ENCODE measurements around the gene CMIP.
A peak's percentile ranks its signal among the peaks of the same experiment; 100 is the strongest.

The CMIP gene

DNA sequence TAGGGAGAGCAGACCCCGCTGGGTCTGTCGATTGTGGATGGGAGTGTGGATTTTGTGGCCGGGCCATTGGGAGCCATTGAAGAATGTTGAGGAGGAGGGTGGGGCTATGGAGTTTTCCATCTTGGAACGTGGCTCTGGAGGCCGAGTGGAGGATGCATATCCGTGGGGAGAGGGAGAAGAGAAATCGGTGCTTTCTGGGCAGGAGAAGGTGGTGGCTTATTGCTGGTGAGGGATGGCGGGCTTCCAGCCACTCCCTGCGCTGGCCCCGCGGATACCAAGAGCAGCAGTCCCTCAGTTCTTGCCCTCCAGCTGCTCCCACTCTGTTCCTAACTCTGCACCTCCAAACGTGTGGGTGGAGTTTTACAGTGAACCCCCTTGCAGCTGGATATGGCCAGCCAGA, 162.4 kb downstream of the CMIP start:
- CTCF ChIA-PET, result no interaction called here
- H3K4me1 Mint-ChIP-seq, result no peaks in the 10 kb centered on the region
- no peaks in the 10 kb centered on the region for H3K9me3 Mint-ChIP-seq
- peaks cover 3% of the 10 kb centered on the region for H3K36me3 Mint-ChIP-seq
- H3K4me3 Mint-ChIP-seq, result no peak overlapping the region
- no peak overlapping the region for H3K27ac Mint-ChIP-seq
- H3K27me3 Mint-ChIP-seq, result no peaks in the 10 kb centered on the region
- DNase-seq, result no peak

DNA sequence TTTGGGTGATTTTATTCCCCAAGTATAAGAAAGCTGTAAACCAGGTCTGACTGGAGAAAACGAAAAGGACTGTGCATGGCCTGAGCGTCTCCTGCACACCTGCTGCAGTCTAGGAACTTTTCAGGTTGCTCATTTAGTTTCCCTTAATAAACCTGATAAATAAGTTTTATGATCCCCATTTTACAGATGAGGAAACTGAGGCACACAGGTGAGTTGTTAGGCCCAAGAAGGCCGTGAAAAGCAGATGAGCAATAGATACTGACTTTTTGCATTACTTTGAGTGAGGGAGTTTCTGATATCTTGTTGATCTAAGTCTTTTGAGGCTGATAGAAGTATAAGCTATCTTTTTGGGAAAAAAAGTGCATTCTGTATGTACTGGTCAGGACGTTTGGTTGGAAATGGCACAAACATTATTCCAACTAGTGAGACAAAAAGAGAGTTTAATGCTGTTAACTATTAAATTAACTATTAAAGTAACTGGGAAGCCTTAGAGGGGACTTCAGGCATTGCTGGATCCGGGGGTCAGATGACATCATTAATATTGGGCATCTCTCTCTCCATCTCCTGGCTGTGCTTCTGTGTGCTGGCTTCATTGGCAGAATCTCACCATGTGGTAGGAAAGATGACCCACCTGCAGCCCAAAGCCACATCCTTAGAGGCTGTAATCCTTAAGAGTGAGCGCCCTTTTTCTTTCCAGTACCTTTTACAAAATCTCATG, 163.4 kb downstream of the CMIP start:
- DNase-seq, result no peak
- Mint-ChIP-seq H3K27ac (no peak overlapping the region), H3K36me3 (peaks cover 3% of the 10 kb centered on the region), H3K4me1 (no peaks in the 10 kb centered on the region), H3K4me3 (no peak overlapping the region), H3K9me3 (no peaks in the 10 kb centered on the region), H3K27me3 (no peaks in the 10 kb centered on the region)
- CTCF ChIA-PET, result no interaction called here

DNA sequence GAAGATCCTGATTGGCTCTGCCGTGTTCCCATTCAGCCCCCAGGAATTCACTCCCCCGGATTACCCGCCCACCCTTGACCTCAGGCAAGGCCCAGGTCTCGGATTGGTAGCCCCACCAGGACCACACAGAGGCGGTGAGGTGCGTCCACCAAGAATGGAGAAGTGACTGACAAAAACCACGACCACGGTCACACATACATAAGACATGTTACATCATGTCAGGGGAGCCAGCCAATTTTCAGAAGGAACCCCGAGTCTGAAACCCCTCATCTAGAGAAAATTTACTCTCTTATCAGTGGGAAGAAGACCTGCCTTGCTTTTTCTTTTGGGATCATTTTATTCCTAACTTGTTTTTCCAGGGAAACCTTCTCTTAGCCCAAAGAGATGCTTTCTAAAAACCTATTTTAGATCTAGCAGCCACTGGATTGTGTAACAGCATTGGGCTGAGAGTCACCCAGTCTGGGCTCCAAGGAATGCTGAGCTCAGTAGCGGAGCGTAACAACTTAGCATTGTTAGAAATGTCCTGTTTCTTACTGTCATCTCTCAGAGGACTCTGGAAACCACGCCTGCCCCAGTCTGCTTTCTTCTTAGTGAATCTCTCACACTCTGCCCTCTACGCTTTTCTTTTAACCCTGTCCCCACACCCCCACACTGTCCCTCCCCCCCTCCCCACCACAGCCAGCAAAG, 164.1 kb downstream of the CMIP start:
- CTCF ChIA-PET, result no interaction called here
- H3K27ac Mint-ChIP-seq, result peak overlapping the region; percentile 19
- no peaks in the 10 kb centered on the region for H3K9me3 Mint-ChIP-seq
- no peak overlapping the region for H3K4me3 Mint-ChIP-seq
- DNase-seq, result no peak
- H3K27me3 Mint-ChIP-seq, result no peaks in the 10 kb centered on the region
- peaks cover 3% of the 10 kb centered on the region for H3K36me3 Mint-ChIP-seq
- no peaks in the 10 kb centered on the region for H3K4me1 Mint-ChIP-seq

DNA sequence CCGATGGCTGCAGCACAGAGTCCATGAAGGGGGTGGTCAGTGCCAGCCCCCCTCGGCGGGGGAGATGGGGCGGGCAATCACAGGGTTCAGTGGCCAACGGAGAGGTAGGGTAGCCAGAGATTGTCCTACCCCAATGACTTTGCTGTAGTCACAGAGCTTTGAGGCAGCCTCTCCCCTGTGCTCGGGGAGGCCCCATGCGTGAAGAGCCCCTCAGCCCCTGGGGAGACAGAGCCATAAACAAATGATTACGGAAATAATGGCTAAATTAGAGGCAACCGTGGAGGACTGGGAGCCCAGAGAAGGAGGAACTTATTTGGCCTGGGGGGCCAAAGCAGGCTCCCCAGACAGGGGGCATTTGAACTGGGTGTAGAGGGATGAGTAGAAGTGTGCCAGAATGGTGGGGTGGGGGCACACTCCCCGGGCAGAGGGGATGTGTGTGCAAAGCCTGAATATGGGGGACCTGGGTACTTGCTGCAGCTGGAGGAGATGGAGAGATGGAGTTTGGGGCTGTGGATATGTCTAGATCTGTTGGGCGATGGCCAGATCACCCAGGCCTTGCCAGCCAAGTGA, 164.8 kb downstream of the CMIP start:
- H3K27me3 Mint-ChIP-seq, result no peaks in the 10 kb centered on the region
- CTCF ChIA-PET, result no interaction called here
- no peaks in the 10 kb centered on the region for H3K4me1 Mint-ChIP-seq
- H3K36me3 Mint-ChIP-seq, result peaks cover 3% of the 10 kb centered on the region
- no peak overlapping the region for H3K27ac Mint-ChIP-seq
- H3K9me3 Mint-ChIP-seq, result no peaks in the 10 kb centered on the region
- no peak for DNase-seq
- no peak overlapping the region for H3K4me3 Mint-ChIP-seq

DNA sequence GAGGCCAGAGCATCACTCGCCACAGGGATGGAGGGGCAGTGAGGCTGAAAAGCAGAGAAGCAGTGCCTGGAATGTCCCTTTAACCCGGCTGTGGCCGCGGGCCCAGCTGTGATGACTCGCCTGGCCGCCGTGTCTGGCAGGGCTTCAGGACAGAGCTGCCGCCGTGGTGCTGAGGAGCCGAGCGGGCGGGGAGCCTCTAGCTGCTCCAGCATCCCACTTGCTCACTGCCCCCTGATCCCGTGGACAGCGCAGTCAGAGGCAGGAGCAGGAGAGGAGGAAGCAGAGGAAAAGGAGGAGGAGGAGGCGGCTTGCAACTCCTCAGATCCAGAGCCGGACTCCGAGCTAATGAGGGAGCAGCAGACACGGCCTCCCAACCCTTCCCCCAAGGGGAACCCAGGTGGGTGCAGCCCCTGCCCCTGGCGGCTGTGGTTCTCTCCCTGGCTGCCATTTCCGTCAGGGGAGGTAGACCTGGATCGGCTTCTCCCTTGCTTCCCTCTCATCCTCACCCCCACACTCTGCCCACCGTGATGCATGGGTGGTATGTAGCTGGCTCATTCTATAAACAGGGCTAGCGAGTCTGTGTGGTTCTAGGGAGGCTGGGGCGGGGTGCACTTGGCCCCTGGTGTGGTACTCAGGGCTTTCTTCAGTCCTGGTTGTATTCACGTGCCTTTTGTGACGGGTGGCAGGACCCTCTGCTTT, 165.7 kb downstream of the CMIP start:
- Mint-ChIP-seq H3K9me3 (no peaks in the 10 kb centered on the region), H3K4me3 (no peak overlapping the region), H3K36me3 (peaks cover 3% of the 10 kb centered on the region), H3K27me3 (no peaks in the 10 kb centered on the region), H3K4me1 (no peaks in the 10 kb centered on the region), H3K27ac (no peak overlapping the region)
- CTCF ChIA-PET, result no interaction called here
- no peak for DNase-seq

DNA sequence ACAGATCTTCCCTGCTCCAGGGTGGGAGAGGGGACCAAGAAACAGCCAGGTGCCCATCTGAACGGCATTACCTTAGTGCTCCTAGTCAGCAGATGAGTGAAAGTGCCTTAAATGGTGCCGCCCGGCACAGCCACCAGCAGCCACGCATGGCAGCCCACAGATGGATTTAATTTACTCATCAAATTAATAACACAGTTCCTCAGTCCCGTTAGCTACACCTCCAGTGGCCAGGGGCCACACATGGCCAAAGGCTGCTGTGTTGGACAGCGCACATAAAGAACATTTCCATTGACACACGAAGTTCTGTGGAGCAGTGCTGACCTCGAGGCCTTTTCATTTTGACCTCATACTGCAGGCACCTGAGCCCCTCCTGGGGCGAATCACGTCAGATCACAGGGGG, 166.3 kb downstream of the CMIP start:
- no peak for DNase-seq
- Mint-ChIP-seq H3K4me1 (no peaks in the 10 kb centered on the region), H3K27me3 (no peaks in the 10 kb centered on the region), H3K27ac (no peak overlapping the region), H3K9me3 (no peaks in the 10 kb centered on the region), H3K36me3 (peaks cover 3% of the 10 kb centered on the region), H3K4me3 (no peak overlapping the region)
- CTCF ChIA-PET, result no interaction called here

DNA sequence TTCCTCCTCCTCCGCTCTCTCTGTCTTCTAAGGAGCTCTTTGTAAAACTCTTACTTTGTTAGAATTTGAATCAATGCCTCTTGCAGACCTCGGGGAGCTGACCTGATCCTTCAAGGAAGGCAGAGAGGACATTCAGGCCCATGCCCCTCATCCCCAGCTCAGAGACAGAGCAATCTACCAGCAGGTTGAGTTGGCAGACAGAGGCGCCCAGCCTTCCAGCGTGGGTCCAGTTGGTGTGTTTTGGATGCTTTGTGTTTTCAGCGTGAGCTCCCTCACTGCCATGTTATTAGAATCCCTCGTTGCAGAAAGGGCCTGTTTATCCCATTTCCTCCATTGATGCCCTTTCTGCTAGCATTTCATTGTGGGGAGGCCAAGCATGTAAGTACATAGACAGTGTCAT, 167.1 kb downstream of the CMIP start:
- Mint-ChIP-seq H3K36me3 (peaks cover 3% of the 10 kb centered on the region), H3K9me3 (no peaks in the 10 kb centered on the region), H3K4me1 (no peaks in the 10 kb centered on the region), H3K27me3 (no peaks in the 10 kb centered on the region), H3K4me3 (no peak overlapping the region), H3K27ac (no peak overlapping the region)
- CTCF ChIA-PET, result no interaction called here
- DNase-seq, result no peak

DNA sequence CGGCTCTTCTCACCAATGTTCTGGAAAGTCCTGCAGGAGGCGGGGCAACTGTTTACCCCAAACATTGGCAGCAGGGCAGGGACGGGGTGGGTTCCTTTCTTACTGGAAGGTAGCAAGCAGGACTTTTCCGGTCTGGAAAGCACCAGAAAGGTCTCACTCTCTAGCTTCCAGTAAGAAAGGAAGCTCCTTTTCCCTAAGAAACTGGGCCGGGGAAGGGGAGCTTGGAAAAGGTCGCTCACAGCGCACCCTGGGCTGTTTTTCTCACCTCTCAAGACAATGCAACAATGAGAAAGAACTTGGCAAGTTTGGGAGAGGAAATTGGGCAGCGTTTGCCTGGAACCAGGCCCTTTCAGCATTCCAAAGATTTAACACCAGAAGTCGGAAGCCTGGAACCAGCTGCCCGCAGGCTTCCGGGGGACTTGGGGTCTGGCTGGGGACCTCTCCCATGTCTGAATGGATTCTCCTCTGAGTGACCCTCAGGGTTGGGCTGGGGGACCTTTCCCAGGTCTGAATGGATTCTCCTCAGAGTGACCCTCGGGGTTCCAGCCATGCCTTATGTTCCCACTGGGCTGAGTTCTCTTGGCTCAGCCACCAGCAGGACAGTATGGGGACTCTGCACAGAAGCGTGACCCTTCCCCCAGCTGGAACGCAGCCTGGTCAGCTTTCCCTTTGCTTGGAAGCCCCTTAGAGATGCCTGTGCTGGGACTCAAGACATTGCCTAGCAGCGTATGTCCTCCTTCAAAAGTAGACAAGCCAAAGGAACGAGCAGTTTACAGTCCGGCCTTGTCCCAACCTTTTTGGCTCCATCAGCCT, 167.9 kb downstream of the CMIP start:
- H3K4me1 Mint-ChIP-seq, result peaks cover 2% of the 10 kb centered on the region
- no peaks in the 10 kb centered on the region for H3K27me3 Mint-ChIP-seq
- peaks cover 5% of the 10 kb centered on the region for H3K36me3 Mint-ChIP-seq
- CTCF ChIA-PET, result no interaction called here
- H3K4me3 Mint-ChIP-seq, result no peak overlapping the region
- H3K9me3 Mint-ChIP-seq, result no peaks in the 10 kb centered on the region
- H3K27ac Mint-ChIP-seq, result no peak overlapping the region
- no peak for DNase-seq

DNA sequence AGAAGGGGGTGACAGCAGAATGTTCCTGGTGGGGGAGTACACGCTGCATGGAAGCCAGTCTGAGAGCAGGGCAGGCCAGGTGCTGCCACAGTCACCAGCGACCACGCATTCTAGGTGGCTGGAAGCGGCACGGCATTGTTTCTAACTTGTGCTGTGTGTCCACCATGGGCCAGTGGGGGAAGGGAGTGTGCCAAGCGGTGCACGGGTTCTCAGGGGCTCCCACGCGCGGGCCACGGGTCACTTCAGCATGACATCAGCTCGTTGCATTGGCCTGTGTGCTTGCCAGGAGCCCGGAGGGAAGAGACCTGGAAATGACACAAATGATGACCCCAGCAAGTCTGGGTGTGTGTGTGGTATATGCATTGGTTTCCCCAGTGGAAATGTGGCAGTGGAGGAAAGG, 169.6 kb downstream of the CMIP start:
- no peaks in the 10 kb centered on the region for H3K9me3 Mint-ChIP-seq
- no peak overlapping the region for H3K4me3 Mint-ChIP-seq
- peaks cover 3% of the 10 kb centered on the region for H3K4me1 Mint-ChIP-seq
- peaks cover 5% of the 10 kb centered on the region for H3K36me3 Mint-ChIP-seq
- H3K27ac Mint-ChIP-seq, result no peak overlapping the region
- no peaks in the 10 kb centered on the region for H3K27me3 Mint-ChIP-seq
- CTCF ChIA-PET, result no interaction called here
- no peak for DNase-seq

DNA sequence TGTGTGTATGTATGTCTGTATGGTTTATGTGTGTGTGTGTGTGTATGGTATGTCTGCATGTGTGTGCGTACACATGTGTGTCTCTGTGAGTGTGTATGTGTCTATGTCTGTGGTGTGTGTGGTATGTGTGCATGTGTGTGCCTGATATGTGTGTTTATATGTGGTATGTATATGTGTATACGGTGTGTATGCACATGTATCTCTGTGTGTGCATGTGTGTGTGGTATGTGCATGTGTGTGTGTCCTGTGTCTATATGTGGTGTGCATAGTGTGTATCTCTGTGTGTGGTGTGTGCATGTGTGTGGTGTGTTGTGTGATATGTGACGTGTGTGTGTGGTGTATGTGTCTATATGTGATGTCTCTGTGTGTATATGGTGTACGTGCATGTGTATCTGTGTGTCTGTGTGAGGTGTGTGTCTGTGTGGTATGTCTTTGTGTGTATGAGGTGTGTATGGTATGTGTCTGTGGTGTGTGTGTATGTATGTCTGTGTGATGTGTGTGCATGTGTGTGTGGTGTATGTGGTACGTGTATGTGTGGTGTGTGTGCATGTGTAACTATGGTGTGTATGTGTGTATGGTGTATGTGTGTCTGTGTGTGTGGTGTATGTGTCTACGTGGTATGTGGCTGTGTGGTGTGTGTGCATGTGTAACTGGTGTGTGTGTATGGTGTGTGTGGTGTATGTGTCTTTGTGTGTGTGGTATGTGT, 170.2 kb downstream of the CMIP start:
- peaks cover 2% of the 10 kb centered on the region for H3K36me3 Mint-ChIP-seq

DNA sequence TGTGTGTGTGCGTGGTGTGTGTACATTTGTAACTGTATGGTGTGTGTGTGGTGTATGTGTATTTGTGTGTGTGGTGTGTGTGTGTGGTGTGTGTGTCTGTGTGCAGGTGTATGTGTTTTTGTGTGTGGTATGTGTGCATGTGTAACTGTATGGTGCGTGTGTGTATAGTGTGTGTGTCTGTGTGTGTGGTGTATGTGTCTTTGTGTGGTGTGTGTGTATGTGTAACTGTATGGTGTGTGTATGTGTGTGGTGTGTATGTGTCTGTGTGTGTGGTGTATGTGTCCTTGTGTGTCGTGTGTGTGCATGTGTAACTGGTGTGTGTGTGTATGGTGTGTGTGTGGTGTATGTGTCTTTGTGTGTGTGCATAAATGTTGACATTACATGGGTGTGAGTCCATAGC, 170.8 kb downstream of the CMIP start:
- peaks cover 3% of the 10 kb centered on the region for H3K4me1 Mint-ChIP-seq
- H3K27me3 Mint-ChIP-seq, result no peaks in the 10 kb centered on the region
- no peak for DNase-seq
- H3K36me3 Mint-ChIP-seq, result peaks cover 2% of the 10 kb centered on the region
- CTCF ChIA-PET, result interaction anchor here (0.9 to 1.3 kb wide), 2 partner anchors 19 to 212 kb away, joined by 3 to 6 read pairs; no protein-coding TSS in a partner anchor
- no peaks in the 10 kb centered on the region for H3K9me3 Mint-ChIP-seq
- no peak overlapping the region for H3K27ac Mint-ChIP-seq
- no peak overlapping the region for H3K4me3 Mint-ChIP-seq

More for the DNA sequence above, 170.2 kb downstream of the CMIP start:
- H3K27ac Mint-ChIP-seq, result no peak overlapping the region
- peaks cover 3% of the 10 kb centered on the region for H3K4me1 Mint-ChIP-seq
- no peaks in the 10 kb centered on the region for H3K9me3 Mint-ChIP-seq
- no peak for DNase-seq
- no peak overlapping the region for H3K4me3 Mint-ChIP-seq
- no peaks in the 10 kb centered on the region for H3K27me3 Mint-ChIP-seq
- CTCF ChIA-PET, result no interaction called here

DNA sequence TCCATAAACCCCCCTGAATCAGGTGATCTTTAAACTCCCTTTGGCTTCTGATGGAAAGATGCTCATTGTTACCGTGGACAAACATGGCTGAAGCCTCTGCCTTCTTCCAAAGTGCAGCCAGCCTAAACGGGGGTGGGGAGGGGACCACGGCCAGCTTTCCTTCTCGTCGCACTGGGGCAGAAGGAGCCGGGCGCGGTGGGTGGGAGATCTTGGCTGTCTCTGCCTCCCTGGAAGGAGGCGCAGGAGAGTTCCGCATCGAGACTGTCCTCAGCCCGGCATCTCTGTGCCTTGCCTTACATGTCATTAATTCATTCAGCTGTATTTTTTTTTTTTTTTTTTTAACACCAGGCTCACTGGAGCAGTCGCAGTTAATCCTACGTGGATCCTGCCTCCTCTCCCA, 171.2 kb downstream of the CMIP start:
- CTCF ChIA-PET, result interaction anchor here (0.9 to 1.3 kb wide), 2 partner anchors 18 to 213 kb away, joined by 3 to 6 read pairs; no protein-coding TSS in a partner anchor
- Mint-ChIP-seq H3K27me3 (no peaks in the 10 kb centered on the region), H3K4me1 (peaks cover 3% of the 10 kb centered on the region), H3K36me3 (peaks cover 2% of the 10 kb centered on the region), H3K9me3 (no peaks in the 10 kb centered on the region), H3K27ac (peak overlapping the region; percentile 92), H3K4me3 (no peak overlapping the region)
- no peak for DNase-seq

DNA sequence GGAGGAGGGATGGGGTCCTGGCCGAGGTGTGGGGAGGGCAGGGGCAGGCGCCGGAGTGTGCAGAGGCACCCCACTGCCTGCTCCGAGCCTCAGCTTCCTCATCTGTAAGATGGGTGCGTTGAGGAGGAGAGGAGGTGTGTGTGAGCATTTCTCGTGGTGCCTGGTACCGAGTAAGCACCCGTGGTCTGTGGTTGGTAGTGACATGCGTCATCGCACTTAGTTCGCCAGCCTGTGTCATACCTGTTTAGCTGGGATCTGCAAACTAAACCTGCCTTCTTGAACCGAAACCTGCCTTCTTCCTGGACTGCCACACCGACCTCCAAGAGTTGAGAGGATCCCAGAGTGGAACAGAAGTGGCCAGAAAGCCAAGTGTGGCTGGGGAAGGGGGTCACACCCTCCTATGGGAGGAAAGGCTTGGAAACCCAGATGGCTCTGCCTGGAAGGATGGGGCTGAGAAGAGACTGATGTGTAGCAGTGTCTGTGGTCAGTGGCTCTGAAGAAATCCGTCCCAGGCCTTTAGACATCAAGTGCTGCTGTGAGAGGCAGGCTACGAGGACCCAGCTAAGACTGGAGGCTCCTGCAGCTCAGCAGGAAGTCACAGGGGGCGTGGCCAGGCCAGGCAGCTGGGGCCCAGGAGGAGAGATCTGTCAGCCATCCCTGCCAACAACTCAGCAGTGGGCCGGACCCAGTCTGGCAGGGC, 171.9 kb downstream of the CMIP start:
- no peaks in the 10 kb centered on the region for H3K9me3 Mint-ChIP-seq
- DNase-seq, result peak; percentile 83
- no peak overlapping the region for H3K4me3 Mint-ChIP-seq
- H3K27me3 Mint-ChIP-seq, result no peaks in the 10 kb centered on the region
- H3K4me1 Mint-ChIP-seq, result peaks cover 3% of the 10 kb centered on the region
- peaks cover 2% of the 10 kb centered on the region for H3K36me3 Mint-ChIP-seq
- CTCF ChIA-PET, result interaction anchor here (0.9 to 1.4 kb wide), 5 partner anchors 17 to 213 kb away, joined by 3 to 6 read pairs (median 4); no protein-coding TSS in a partner anchor
- peak overlapping the region; percentile 92 for H3K27ac Mint-ChIP-seq
